ACC112 (cell line): ENCODE results near the gene KATNB1.

Source experiments
- H2AFZ ChIP-seq: fragments of 200-600 bp; sonication (generic); one replicate; pipeline ENCODE4 v1.6.0; 2017; ENCODE audit warnings: antibody characterized with exemption, low read length; ENCODE audit not compliant: unreplicated experiment
- H3K27ac ChIP-seq: fragments of 200-600 bp; sonication (generic); 2 replicates; pipeline ENCODE4 v1.5.1; 2014; ENCODE audit warnings: low read depth, mild to moderate bottlenecking, antibody characterized with exemption, low read length, moderate library complexity
- H3K27me3 ChIP-seq: fragments of 200-600 bp; sonication (generic); 2 replicates; pipeline ENCODE4 v1.6.1; 2014; ENCODE audit warnings: mild to moderate bottlenecking, antibody characterized with exemption, low read length, moderate library complexity, mixed read lengths; ENCODE audit not compliant: insufficient read depth
- H3K36me3 ChIP-seq: fragments of 200-600 bp; sonication (generic); 2 replicates; pipeline ENCODE4 v1.6.1; 2016; ENCODE audit warnings: mild to moderate bottlenecking, antibody characterized with exemption, low read length, moderate library complexity, mixed read lengths; ENCODE audit not compliant: insufficient read depth
- H3K4me1 ChIP-seq: fragments of 200-600 bp; sonication (generic); one replicate; pipeline ENCODE4 v1.6.1; 2016; ENCODE audit warnings: low read length, mixed read lengths; ENCODE audit not compliant: insufficient read depth, unreplicated experiment, control insufficient read depth
- H3K4me3 ChIP-seq: fragments of 200-600 bp; sonication (generic); 2 replicates; pipeline ENCODE4 v1.5.1; 2014; ENCODE audit warnings: mild to moderate bottlenecking, low read depth, low read length
- H3K79me2 ChIP-seq: fragments of 200-600 bp; sonication (generic); one replicate; pipeline ENCODE4 v1.6.0; 2016; ENCODE audit warnings: low read length; ENCODE audit not compliant: control insufficient read depth, unreplicated experiment, insufficient read depth

Gene KATNB1

DNA sequence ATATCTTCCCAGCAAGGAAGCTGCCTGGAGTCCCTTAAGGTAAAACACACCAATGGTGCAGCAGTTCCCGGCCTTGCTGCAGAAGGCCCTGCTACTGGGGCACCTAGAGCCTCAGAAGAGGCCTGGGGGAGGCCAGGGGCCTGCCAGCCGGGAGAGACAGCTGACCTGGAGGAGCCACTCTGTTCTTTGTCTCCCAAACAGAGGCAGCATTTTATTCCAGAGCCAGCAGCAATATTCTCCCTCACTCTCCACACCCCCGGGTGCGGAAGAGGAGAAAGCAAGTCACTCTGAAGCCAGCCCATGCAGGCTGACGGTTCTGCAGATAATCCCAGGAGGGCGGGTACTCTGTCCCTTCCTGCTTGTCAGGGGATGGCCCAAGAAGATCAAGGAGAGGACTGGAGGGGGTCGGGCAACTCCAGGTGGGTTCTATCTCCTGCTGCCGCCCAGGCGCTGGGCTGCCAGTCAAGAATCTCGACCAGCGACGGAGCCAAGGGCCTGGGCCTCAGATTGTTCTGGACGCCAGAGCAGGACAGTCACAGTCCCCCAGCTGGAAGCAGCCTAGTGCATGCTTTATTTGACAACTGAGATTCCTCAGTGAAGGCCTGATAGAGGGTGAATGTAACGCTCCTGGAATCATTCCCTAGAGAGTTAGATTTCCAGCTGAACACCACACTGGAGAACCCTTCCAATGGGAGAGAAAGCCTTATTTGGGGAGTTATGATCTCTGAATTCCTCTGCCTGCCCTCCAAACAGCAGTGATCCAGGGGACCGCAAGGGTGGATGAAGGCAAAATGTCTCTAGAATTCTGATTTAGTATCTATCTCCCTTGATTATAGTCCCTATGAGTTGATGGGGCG, 67.8 kb downstream of the KATNB1 start:
- Histone ChIP-seq H3K36me3 (no peaks in the 10 kb centered on the region), H3K79me2 (peaks cover 29% of the 10 kb centered on the region), H3K27ac (no peak overlapping the region), H3K4me3 (no peak overlapping the region), H3K4me1 (peaks cover 43% of the 10 kb centered on the region), H3K27me3 (no peaks in the 10 kb centered on the region), H2AFZ (no peak overlapping the region)

DNA sequence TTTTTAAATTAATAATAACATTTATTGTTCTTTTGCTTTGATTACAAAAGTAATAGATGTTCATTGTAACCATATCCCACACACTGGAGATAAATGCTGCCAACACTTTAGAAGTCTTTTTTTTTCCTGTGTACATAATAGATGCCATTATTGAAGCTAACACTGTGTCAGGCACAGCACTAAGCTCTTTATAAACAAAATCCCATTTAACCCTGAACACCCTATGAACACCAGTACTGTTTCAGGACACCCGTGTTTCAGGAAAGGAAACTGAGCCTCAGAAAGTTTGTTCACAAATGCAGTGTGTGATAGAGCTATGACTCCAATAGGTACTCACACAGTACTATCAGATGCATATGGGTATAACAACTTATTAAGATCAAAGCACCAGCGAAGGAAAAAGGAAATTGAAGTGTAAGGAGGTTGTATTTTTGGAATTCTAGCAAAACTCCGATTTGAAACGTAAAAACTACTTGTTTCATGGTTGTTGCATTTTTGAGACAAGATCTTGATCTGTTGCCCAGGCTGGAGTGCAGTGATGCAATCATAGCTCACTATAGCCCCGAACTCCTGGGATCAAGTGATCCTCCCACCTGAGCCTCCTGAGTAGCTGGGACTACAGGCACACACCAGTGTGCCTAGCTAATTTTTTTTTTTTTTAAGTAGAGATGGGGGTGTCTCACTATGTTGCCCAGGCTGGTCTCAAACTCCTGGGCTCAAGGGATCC, 68.7 kb downstream of the KATNB1 start:
- H3K36me3 ChIP-seq = no peaks in the 10 kb centered on the region
- peaks cover 45% of the 10 kb centered on the region for H3K4me1 ChIP-seq
- H2AFZ ChIP-seq = no peak overlapping the region
- no peak overlapping the region for H3K27ac ChIP-seq
- peaks cover 20% of the 10 kb centered on the region for H3K79me2 ChIP-seq
- H3K4me3 ChIP-seq = no peak overlapping the region
- H3K27me3 ChIP-seq = no peaks in the 10 kb centered on the region

DNA sequence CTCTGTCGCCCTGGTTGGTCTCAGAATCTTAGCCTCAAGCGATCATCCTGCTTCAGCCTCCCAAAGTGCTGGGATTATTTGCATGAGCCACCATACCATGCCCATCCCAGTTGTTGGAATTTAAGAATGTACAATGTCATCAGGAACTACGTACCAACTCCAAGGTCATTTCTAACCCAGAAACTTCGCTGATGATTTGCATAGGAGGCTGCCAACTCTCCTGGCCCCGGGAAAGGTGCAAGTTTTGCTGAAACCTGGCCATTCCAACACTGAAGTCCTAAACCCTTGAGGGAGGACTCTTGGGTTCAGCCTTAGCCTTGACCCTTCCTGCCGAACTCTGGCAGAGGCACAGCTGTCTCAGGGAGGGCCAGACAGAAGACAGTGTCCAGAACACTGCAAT, 69.6 kb downstream of the KATNB1 start:
- H3K79me2 ChIP-seq = peaks cover 12% of the 10 kb centered on the region
- no peak overlapping the region for H3K27ac ChIP-seq
- H3K4me3 ChIP-seq = no peak overlapping the region
- peaks cover 47% of the 10 kb centered on the region for H3K4me1 ChIP-seq
- H2AFZ ChIP-seq = no peak overlapping the region
- H3K27me3 ChIP-seq = no peaks in the 10 kb centered on the region
- no peaks in the 10 kb centered on the region for H3K36me3 ChIP-seq
